Dedifferentiated amniotic fluid mesenchymal stem cell (primary cell): ENCODE measurements around the gene PACS2.

Experiments used
- DNase-seq: peaks from one replicate; pipeline ENCODE4 v3.0.0-alpha.2; 2016; ENCODE audit errors: extremely low spot score

PACS2 gene

DNA sequence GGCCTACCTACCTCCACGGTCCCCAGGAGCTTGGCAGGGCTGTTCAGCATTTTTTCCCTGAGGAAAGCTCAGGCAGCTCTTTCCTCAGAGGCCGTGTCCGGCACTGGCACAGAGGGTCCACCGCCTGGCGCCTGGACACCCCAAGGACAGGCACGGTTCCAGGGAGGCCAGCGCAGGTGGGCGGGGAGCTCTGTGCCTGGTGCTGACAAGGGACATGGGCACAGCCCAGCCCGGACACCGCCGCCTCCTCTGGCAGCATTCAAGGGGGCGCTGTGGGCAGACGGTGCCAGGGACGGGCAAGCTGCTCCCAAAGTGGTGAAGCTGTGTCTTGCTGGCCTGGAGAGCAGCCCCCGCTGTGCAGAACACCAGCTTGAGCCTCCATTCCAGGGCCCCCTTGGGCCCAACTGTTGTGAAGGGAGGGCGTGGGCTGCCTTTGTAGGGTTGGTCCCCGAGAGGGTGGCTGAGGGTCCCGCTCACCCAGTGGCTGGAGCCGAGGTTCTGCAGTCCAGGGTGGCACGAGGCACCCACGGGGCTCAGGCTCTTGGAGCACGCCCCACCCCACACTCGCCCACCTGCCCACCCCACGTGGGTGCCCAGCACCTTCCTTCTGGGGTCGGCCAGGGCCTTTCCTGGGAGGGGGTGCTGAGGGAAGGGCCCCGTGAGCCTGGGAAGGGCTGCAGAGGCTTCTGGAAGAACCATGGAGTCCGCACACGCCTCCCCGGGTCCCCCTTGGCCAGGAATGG, 54.5 kb downstream of the PACS2 start:
- DNase-seq: no peak

DNA sequence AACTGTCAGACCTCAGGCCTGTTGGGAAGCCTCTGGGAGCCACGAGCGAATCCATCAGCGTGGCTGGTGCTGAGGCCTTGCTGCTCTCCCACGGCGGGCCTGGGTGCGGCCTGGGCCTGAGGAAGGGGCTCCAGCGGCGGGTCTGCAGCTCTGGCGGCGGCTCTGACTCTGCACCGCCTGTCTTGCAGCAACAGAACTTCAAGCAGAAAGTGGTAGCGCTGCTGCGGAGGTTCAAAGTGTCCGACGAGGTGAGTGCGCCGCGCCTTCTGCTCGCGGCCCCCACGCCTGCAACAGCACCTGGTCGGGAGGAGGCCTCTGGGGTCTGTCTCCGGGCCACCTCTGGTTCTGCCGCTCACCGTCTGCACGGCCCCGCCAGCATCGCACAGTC, 55.1 kb downstream of the PACS2 start:
- DNase-seq: no peak

DNA sequence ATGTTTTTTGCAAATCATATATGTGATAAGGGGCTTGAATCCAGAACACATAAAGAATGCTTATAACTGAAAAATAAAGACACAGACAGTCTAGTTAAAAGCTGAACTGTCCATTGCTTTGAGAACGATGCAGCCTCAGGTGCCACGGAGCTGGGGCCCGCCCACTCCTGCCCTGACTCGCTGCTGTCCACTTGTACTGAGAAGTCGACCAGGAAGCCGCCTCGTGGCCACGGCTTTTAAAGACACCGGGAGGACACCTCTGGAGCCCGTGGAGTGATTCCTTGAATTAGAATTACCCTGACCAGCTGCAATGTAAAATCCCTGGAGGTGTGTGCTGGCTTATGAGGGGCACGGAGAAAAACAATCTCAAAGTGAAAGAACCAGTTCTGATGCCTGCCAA, 59.8 kb downstream of the PACS2 start:
- no peak for DNase-seq

DNA sequence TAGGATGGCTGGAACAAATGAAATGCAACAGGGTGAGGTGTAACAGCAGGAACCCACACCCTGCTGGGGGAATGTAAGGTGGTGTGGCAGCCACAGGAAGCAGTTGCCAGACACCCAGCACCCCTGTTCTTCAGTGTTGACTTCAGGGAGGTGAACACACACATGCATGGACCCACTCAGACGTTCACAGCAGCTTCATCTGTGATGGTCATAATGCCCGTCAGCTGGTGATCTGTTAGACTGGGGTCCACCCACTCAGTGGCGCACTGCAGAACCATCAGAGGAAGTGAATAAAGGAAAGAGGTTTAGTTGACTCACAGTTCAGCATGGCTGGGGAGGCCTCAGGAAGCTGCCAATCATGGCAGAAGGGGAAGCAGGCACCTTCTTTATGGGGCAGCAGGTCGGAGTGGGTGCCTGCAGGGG, 61.1 kb downstream of the PACS2 start:
- DNase-seq: no peak

DNA sequence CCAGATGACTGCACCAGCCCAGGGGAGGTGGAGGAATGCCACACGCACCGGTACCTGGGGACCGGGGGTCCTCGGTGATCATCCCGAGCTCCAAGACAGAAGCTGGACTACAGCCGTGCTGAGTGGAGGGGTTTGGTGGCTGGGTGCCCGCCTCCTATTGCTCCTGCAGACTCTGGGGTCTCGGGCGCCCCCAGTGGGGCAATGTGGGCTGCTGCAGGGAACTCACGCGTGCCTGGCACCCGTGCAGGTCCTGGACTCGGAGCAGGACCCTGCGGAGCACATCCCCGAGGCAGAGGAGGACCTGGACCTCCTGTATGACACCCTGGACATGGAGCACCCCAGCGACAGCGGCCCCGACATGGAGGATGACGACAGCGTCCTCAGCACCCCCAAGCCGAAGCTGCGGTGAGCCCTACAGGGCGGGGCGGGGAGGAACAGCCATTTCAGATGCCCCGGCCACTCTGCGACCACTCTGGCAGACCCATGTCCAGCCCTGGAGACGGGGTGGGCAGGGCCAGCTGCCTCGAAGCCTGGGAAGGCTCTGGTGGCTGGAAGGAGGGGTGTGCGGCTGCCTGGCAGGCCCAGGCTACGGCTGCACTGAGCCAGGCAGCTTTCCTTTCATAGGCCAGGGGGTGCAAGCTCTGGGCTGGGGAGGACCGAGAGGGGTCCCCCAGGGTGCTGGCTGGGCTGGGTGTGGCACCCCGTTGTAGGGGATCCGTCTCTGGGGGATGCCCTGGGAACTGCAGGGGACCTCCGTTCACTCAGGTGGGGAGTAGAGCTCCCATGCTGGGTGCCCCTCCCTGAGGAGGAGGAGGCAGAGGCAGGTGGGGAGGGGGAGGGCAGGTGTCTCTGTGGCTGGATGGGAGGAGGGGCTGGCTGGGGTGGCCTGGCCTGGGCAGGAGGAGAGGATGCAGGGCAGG, 62.2 kb downstream of the PACS2 start:
- no peak for DNase-seq

DNA sequence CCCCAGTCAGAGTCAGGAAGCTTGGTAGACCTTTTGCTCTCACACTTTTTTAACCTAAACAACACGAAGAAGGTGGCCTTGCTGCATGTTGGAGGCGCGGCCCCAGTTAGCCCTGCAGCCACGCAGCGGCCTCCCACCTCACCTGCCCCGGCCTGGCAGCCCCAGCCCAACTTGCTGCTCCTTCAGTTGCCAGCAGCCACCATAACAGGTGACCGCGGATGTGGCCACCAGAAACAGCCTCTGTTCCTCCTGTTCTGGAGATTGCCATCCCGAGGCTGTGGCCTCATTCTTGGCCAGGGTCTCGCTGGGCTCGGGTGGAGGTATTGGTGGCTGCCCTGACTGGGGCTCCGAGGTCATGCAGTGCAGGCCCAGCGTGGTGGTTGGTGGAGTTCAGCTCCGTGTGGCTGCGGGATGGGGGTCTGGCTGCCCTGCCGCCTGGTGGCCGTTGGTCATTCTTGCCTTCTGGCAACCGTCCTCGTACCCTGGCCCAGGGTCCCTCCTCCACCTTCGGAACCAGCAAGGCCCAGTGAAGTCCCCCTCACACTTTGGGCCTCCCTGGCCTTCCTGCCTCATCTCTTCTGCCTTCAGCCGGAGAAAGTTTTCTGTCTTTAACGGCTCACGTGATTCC, 63.1 kb downstream of the PACS2 start:
- no peak for DNase-seq

DNA sequence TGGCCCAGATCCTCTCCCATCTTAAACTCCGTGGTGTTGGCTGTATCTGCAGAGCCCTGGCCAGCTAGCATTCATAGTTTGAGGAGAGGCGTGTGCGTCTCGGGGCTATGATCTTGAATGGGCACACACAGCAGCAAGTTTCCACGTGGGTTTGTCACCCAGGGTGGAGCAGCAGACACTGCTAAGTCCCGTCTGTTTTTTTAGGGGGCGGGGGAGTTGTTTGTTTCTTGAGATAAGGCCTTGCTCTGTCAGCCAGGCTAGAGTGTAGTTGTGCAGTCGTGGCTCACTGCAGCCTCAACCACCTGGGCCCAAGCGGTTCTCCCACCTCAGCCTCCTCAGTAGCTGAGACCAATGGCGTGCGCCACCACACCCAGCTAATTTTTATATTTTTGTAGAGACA, 63.7 kb downstream of the PACS2 start:
- DNase-seq: no peak

DNA sequence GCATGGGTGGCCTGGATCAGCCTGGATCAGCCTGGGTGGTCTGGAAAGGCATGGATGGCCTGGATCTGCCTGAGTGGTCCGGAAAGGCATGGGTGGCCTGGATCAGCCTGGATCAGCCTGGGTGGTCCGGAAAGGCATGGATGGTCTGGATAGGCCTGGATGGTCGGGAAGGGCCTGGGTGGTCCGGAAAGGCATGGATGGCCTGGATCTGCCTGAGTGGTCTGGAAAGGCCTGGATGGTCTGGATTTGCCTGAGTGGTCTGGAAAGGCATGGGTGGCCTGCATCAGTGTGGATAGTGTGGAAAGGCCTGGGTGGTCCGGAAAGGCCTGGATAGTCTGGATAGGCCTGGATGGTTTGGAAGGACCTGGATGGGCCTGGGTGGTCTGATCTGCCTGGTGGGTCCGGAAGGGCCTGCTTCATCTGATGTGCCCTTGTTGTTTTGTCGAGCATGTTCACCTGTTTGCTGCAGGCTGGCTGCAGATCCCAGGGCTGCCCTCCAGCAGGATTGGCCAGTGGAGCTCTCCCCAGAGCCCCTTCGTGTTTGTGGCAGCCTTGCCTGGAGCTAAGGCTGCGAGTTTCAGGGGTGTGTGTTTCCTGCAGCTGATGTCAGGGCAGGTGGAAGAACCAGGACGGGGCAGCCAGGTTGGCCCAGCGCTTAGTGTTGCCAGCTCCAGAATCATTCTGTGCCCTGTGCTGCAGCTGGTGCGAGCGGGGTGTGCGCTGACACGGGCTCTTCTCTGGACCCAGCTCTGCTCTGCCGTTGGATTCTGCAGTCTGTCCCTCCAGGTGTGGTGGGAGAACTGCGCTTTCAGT, 64.5 kb downstream of the PACS2 start:
- no peak for DNase-seq

DNA sequence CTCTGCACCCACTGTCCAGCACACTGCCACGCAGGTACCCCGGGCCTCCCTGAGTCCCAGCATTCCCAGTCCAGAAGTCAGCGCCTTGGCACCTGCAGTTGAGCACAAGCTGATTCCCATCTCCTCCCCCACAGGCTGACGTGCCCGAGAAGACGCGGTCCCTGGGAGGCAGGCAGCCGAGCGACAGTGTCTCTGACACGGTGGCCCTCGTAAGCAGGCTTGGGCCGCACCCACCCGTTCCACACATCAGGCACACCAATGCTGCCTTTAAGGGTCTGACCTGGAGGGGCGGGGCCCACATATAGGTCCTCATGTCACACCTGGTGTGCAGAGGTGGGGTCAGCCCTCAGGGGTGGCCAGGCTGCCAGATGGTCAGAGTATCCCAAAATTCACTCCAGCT, 65.4 kb downstream of the PACS2 start:
- no peak for DNase-seq

DNA sequence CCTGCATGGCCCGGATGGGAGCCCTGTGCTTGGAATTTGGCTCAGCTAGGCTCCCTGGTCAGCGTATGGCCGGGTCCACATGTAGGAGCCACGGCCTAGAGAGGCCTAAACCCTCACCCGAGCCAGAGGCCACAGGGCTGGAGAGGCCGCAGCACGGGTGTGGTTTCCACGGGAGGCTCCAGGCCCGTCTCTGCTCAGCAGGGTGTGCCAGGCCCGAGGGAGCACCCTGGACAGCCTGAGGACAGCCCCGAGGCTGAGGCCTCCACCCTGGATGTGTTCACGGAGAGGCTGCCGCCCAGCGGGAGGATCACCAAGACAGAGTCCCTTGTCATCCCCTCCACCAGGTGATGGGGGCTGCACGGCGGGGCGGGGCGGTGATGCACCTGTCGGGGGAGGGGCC, 66.2 kb downstream of the PACS2 start:
- no peak for DNase-seq

DNA sequence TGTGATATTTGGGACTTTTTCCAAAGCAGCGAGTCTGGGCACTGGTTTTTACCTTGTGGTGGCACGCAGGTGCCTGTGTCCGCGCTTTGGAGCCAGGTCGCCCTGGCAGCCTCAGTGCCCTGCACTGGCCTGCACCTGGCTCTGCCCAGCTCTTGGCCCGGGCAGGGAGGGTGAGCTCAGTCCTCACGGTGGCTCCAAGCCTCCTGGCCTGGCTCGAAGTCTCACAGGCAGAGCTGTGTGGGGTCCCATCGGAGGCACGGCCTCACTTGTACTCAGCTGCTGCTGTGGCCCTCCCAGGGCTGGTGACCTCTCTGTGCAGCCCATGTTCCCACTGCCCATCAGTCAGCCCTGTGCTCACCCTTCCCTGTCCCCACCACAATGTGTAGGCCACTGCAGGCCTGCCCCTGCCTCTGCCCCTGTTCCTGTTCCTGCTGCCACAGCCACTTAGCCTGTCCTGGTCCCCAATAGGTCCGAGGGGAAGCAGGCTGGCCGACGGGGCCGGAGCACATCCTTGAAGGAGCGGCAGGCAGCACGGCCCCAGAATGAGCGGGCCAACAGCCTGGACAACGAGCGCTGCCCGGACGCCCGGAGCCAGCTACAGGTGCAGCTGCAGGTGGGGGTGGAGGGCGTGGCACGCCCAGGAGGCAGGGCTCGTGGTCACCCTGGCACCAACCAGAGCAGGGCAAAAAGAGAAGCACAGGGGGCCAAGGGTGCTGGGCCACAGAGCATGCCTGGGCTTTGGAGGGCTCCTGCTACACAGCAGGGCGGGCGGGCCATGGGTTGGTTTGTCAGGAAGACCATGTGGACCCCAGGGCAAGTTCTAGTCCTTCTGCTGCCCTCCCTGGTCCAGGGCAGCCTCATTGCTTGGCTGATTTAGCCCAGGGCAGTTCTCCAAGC, 67.1 kb downstream of the PACS2 start:
- no peak for DNase-seq

DNA sequence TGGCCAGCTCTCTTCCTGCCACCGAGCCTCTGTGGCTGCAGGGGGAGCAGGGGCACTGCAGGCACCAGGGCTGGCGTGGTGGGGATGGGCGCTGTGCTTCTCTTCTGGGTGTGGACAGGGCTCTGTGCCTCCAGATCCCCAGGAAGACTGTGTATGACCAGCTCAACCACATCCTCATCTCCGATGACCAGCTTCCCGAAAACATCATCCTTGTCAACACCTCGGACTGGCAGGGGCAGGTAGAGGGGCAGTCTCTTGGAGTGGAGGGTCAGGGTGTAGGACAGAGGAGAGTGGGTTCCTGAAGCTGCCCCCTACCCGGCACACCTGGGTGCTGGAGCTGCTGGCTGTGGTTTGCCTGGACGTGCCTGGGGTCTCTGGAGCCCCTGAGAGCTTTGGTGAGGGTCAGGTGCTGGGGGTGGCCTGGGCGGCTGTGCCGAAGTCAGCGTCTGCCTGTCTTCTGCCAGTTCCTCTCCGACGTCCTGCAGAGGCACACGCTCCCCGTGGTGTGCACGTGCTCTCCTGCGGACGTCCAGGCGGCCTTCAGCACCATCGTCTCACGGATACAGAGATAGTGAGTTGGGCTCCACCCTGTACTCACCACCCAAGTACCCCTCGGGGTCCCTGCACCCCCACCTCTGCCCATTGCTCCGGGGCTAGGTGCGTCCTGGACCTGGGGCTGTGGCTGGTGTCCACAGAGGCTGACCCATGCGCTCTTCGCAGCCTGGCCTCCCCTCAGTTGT, 68.0 kb downstream of the PACS2 start:
- no peak for DNase-seq

DNA sequence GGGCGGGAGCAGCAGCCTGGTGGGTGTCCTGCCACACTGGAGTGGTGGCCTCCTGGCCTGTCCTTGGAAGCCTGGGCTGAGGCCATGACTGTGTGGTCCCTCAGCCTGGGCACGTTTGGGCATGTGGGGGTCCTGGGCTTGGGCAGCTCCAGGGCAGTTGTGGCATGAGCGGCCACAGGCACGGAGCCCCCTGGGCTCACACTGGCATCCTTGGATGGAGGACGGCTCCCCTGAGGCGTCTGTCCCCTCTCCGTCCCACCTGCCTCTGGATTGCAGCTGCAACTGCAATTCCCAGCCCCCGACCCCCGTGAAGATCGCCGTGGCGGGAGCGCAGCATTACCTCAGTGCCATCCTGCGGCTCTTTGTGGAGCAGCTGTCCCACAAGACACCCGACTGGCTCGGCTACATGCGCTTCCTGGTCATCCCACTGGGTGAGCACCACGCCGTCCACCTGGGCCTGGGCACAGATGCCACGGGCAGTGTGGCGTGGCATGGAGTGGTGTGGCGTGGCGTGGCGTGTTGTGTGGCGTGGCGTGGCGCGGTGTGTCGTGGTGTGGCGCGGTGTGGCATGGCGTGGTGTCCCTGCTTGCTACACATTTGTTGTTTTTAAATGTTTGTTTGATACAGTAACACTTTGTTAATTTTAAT, 68.7 kb downstream of the PACS2 start:
- DNase-seq: no peak

DNA sequence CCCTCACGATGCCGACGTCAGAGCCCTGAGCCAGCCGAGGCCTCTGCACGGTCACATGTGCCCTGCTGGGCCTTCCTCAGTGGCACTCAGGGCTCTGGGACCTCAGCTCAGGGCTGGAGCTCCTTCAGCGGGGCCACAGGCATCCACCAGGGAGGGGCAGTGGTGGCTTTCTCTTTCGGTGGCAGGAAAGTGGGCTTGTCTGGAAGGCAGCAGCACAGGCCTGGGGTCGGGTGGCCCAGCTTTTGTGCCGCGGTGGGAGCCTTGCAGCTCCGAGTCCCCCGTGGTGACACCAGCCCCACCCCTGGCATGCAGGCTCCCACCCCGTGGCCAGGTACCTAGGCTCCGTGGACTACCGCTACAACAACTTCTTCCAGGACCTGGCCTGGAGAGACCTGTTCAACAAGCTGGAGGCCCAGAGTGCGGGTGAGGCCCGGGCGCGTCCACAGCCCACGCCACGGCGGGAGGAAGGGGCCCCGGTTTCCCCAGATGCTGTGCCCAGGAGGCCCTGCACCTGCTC, 69.6 kb downstream of the PACS2 start:
- no peak for DNase-seq

DNA sequence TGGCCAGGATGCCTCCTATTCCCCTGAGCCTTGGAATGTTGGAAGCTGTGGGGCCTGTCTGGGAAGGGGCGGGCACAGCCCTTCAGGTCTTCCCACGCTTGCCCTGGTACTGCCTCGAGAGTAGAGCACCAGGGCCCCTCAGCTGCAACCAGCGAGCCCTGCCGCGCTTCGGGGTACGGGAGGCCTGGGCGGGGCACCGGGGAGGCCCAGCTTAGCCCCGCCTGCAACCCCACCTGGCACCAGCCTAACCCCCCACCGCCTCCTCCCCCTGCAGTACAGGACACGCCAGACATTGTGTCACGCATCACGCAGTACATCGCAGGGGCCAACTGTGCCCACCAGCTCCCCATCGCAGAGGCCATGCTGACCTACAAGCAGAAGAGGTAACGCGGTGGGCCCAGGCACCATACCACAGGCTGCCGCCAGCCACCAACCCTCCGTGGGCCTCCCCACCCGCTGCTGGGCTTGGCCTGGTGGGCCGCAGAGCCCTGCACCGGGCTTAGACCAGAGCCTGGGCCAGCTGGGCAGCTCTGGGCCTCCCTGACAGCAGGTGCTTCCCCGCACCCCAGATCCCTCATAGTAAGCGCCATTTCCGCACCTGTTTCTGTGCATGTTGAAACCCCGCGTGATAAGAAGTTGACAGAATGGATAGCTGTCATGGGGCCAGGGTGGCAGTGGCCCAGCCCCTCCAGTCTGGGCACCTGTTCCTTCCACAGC, 70.2 kb downstream of the PACS2 start:
- DNase-seq: no peak

DNA sequence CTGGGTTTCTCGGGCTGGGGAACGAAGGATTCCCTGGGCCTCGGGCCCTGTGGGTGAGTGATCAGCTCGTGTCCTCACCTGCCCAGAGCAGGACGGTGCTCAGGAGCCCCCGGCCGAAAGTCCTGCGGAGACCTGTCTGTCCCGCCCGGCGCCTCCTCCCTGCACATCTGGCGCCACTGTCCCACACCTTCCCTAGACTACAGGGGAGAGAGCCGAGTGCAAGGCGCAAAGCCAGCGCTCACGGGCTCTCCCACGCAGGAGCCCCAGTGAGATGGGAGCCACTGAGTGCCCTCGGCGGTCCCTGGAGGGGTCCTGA, 70.7 kb downstream of the PACS2 start:
- DNase-seq: no peak

DNA sequence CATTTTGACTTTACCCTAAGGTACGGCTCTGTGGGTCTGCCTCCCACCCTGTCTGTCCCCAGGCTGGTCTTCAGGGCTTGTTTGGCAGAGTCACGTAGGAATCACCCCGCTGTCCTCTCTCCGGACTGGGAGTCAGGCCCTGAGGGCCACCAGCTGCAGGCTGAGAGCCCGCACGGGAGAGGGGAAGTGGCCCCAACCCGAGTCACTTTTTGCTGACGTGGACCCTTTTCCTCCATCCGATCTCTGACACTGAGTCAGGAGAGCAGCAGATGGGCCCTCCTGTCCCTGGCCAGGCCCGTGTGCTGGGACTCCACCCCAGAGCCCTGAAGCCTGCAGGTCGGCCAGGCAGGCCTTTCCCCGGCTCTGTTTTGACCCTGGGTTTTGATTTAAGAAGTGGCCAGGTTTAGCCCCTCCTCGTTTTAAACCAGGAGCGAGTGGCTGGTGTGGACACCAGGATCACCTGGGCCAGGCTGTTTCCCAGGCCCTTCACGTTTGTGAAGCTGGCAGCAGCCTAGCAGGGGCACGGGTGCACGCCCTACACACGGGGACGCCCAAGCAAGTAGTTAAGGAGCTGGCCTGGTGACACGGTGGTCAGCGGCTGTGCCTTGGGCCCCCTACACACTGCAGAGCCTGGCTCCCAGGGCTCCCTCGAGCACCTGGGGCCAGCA, 71.3 kb downstream of the PACS2 start:
- no peak for DNase-seq
